Measurements from ENCODE around the gene NOX3. TPM values are rescaled to one million over a fixed set of nuclear protein-coding genes. Genes with fewer than 3 reads are reported as not detected.
"Not testable (repeated sequence)": the region's sequence is repeated elsewhere in the genome, so short reads cannot be mapped to it uniquely, and the experiment has no call there.

NOX3 gene
- total RNA-seq, 1 donor from 2014 or later: not detected

DNA sequence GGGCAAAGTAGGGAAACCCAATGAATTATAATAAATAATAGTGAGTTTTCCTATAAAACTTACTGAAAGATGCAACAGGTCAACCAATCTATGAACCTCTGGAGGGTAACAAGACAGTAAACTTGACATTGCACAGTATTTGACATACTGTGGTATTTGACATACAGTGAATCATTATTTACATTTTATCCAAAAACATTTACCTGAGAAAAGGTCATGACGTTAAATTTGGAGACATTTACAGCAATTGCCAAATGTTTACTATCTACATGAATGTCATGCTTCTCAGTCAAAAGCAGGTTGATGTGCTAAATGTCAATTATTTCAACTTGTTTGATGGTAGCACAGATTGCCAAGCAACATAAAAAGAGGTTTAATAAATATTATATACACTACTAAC, 35.8 kb upstream of the NOX3 start:
- Mint-ChIP-seq H3K27ac (no peak overlapping the region), H3K4me3 (no peak overlapping the region), H3K4me1 (peaks cover 9% of the 10 kb centered on the region), H3K27me3 (peaks cover 3% of the 10 kb centered on the region), H3K36me3 (ENCODE audit: low read depth) (no peaks in the 10 kb centered on the region), H3K9me3 (no peaks in the 10 kb centered on the region)
- ATAC-seq (ENCODE audit: low read depth) (no peak), DNase-seq (no peak)
- ChIA-PET CTCF (no interaction called here), POLR2A (no interaction called here)
- TF ChIP-seq, protein P1, sequence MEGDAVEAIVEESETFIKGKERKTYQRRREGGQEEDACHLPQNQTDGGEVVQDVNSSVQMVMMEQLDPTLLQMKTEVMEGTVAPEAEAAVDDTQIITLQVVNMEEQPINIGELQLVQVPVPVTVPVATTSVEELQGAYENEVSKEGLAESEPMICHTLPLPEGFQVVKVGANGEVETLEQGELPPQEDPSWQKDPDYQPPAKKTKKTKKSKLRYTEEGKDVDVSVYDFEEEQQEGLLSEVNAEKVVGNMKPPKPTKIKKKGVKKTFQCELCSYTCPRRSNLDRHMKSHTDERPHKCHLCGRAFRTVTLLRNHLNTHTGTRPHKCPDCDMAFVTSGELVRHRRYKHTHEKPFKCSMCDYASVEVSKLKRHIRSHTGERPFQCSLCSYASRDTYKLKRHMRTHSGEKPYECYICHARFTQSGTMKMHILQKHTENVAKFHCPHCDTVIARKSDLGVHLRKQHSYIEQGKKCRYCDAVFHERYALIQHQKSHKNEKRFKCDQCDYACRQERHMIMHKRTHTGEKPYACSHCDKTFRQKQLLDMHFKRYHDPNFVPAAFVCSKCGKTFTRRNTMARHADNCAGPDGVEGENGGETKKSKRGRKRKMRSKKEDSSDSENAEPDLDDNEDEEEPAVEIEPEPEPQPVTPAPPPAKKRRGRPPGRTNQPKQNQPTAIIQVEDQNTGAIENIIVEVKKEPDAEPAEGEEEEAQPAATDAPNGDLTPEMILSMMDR (IDR thresholded peaks at IDR 0.05): no peak
- intact Hi-C loops (cut with micrococcal nuclease): no loop called here

DNA sequence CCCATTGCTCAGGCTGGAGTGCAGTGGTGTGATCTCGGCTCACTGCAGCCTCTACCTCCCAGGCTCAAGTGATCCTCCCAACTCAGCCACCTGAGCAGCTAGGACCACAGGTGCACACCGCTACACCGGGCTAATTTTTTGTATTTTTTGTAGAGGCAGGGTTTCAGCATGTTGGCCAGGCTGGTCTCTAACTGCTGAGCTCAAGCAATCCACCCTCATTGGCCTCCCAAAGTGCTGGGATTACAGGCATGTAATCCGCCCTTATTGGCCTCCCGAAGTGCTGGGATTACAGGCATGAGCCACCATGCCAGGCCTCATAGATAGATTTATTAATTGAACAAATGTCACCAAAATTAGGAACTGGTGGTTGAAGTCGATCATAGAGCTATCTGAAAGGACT, 32.6 kb upstream of the NOX3 start:
- DNase-seq; H3K27me3 Mint-ChIP-seq; H3K4me3 Mint-ChIP-seq; H3K36me3 Mint-ChIP-seq (ENCODE audit: low read depth); H3K9me3 Mint-ChIP-seq; H3K27ac Mint-ChIP-seq; ATAC-seq (ENCODE audit: low read depth); H3K4me1 Mint-ChIP-seq; intact Hi-C loops (cut with micrococcal nuclease); POLR2A ChIA-PET; CTCF ChIA-PET: not testable (repeated sequence)

DNA sequence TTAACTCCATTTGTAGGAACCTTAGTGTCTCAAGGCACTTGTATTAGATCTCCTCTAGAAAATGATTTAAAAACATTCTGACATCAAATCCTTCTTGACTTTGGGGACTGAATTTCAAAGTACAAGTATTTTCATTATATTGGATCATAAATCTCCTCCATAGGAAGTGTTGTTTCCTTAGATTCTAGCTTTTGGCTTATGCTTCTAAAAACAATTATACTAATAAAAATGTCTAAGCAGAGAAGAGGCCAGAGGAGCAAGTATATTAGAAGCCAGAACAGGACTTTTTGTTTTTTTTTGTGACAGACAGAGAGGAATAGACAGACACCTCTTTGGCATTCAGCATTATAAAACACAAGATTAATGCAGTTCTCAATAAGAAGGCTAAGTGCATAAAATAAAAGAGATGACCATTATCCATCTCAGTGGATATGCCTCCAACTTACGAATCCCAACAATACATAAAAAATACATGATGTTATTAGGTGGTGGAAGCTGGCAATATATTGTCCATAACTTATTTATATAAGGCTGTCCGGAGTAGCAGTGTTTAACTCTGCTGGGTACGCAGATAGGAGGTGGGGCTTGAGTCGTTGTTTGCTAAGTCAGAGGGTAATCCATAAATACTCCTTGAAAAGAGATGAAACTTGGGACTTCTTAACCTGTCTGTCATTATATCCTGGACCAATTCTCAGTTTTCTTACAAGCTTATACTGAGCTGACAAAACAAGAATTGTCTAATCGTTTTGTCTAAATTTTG, 31.9 kb upstream of the NOX3 start:
- TF ChIP-seq, protein P1 (IDR thresholded peaks at IDR 0.05): no peak
- DNase-seq (no peak), ATAC-seq (ENCODE audit: low read depth) (no peak)
- ChIA-PET POLR2A (no interaction called here), CTCF (no interaction called here)
- no peak overlapping the region for H3K27ac Mint-ChIP-seq
- H3K4me1 Mint-ChIP-seq: no peaks in the 10 kb centered on the region
- intact Hi-C loops (cut with micrococcal nuclease): no loop called here
- H3K4me3 Mint-ChIP-seq: no peak overlapping the region
- H3K9me3 Mint-ChIP-seq: no peaks in the 10 kb centered on the region
- H3K36me3 Mint-ChIP-seq (ENCODE audit: low read depth): no peaks in the 10 kb centered on the region
- H3K27me3 Mint-ChIP-seq: no peaks in the 10 kb centered on the region

DNA sequence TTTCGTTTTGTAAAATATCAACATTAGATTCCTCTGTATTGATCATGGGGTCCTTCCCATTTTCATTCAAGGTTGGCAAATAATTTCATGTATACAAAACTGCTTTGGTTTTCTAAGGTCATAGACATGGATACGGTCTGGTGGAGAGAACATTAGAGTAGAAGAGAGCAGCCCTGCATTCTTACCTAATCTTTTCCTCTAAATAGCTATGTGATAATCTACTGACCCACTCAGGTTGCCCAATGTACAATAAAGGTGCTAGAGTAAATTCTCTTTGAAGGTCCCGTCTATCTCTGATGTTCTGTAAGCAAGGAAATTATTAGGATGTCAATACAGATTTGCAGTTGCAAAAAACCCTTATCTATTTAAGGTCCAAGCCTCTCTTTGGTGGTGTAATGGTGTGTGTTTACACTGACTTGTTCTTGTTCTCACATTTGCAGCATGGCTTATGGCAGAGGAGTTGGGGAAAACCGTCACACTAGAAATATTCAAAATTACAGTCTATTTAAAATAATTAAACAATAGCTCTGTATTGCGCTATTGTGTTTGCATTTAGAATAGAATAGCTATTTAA, 31.2 kb upstream of the NOX3 start:
- no peak for DNase-seq
- TF ChIP-seq, protein P1 (IDR thresholded peaks at IDR 0.05): no peak
- Mint-ChIP-seq H3K27me3 (no peaks in the 10 kb centered on the region), H3K36me3 (ENCODE audit: low read depth) (no peaks in the 10 kb centered on the region), H3K27ac (no peak overlapping the region), H3K4me1 (no peaks in the 10 kb centered on the region), H3K9me3 (no peaks in the 10 kb centered on the region), H3K4me3 (no peak overlapping the region)
- intact Hi-C loops (cut with micrococcal nuclease): no loop called here
- no peak for ATAC-seq (ENCODE audit: low read depth)
- POLR2A ChIA-PET: no interaction called here
- CTCF ChIA-PET: no interaction called here

DNA sequence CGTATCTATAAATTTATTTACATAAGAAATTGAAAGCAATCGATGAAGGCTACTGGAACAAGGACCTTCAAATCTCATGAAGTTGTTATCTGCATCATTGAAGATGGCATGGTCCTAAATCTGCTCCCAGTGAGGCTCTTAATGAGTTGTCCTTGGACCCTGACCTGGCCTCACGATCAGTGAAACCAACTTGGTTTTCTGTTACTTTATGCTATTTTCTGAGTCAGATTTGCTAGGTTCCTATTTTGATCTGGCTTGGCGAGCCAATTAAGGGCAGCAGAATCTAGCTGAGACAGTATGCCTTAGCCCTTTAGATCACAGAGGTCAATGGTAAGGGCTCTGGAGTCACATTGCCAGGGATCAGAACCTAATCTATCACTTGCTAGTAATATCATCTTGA, 30.1 kb upstream of the NOX3 start:
- H3K27ac Mint-ChIP-seq: no peak overlapping the region
- intact Hi-C loops (cut with micrococcal nuclease): no loop called here
- no peak for ATAC-seq (ENCODE audit: low read depth)
- no peaks in the 10 kb centered on the region for H3K27me3 Mint-ChIP-seq
- H3K4me1 Mint-ChIP-seq: no peaks in the 10 kb centered on the region
- CTCF ChIA-PET: no interaction called here
- H3K36me3 Mint-ChIP-seq (ENCODE audit: low read depth): no peaks in the 10 kb centered on the region
- POLR2A ChIA-PET: no interaction called here
- DNase-seq: no peak
- H3K9me3 Mint-ChIP-seq: no peaks in the 10 kb centered on the region
- TF ChIP-seq, protein P1 (IDR thresholded peaks at IDR 0.05): no peak
- H3K4me3 Mint-ChIP-seq: no peak overlapping the region
